Spleen (tissue), 11 donors: ENCODE results near the gene RADIL. TPM values are rescaled to one million over a fixed set of nuclear protein-coding genes. Genes with fewer than 3 reads are reported as not detected.

Source experiments
- DNase-seq: peaks from one replicate; pipeline ENCODE4 v3.0.0-alpha.2; 2020
- H3K27ac ChIP-seq, 8 donors: fragments of 200-600 bp; sonication (generic) in 7 of 8; 1 replicate in 4 of 8; 2 replicates in 4 of 8; pipeline versions ENCODE4 v1.5.0 to v1.8.0; 2016 to 2021; ENCODE audit warnings: inconsistent platforms in 4 of 8, mild to moderate bottlenecking in 4 of 8, moderate library complexity in 1 of 8
- H3K27me3 ChIP-seq, 7 donors: fragments of 200-600 bp; sonication (generic) in 6 of 7; replicated peaks in 1 of 7; 1 replicate in 4 of 7; 2 replicates in 3 of 7; pipeline versions ENCODE4 v1.5.0 to v1.8.0; 2016 to 2021; ENCODE audit warnings: inconsistent platforms in 3 of 7, mild to moderate bottlenecking in 1 of 7
- H3K36me3 ChIP-seq, 6 donors: fragments of 200-600 bp; sonication (generic) in 5 of 6; 1 replicate in 4 of 6; 2 replicates in 2 of 6; pipeline versions ENCODE4 v1.5.0 to v1.8.0; 2016 to 2021; ENCODE audit warnings: inconsistent platforms in 2 of 6
- H3K4me1 ChIP-seq, 6 donors: fragments of 200-600 bp; sonication (generic) in 5 of 6; 1 replicate in 3 of 6; 2 replicates in 3 of 6; pipeline versions ENCODE4 v1.5.0 to v1.8.0; 2016 to 2021; ENCODE audit warnings: inconsistent platforms in 3 of 6
- H3K4me3 ChIP-seq, 8 donors: fragments of 200-600 bp; sonication (generic) in 7 of 8; 1 replicate in 4 of 8; 2 replicates in 4 of 8; pipeline versions ENCODE4 v1.5.0 to v1.8.0; 2016 to 2021; ENCODE audit warnings: inconsistent platforms in 4 of 8, mild to moderate bottlenecking in 4 of 8, moderate library complexity in 2 of 8
- H3K9me3 ChIP-seq, 8 donors: fragments of 200-600 bp; sonication (generic) in 7 of 8; 1 replicate in 4 of 8; 2 replicates in 4 of 8; pipeline versions ENCODE4 v1.5.0 to v1.8.0; 2016 to 2021; ENCODE audit warnings: inconsistent platforms in 4 of 8
- CTCF ChIP-seq, 11 experiments: fragments of 200-600 bp in 7 of 11; fragments of 450-650 bp in 4 of 11; sonication (generic) in 4 of 11; IDR thresholded peaks in 8 of 11; conservative IDR thresholded peaks in 3 of 11; 1 replicate in 7 of 11; 2 replicates in 4 of 11; pipeline versions ENCODE4 v1.4.0 to v1.8.0; 2016 to 2021; ENCODE audit warnings: antibody characterized with exemption in 11 of 11, inconsistent platforms in 4 of 11, mild to moderate bottlenecking in 1 of 11
- POLR2A ChIP-seq, 3 donors: fragments of 450-650 bp; IDR thresholded peaks; one replicate each; pipeline ENCODE4 v1.5.1; 2017; ENCODE audit warnings: antibody characterized with exemption in 3 of 3, mild to moderate bottlenecking in 1 of 3
- POLR2AphosphoS5 ChIP-seq, 3 donors: sonication (generic); formaldehyde crosslinking; IDR thresholded peaks; one replicate each; pipeline ENCODE4 v1.5.1; 2017; ENCODE audit warnings: antibody characterized with exemption in 3 of 3
- WGBS, 5 donors: extraction: QIAGEN DNeasy Blood & Tissue Kit in 3 of 5; methylation state at CpG; one replicate each; pipeline versions ENCODE4 v1.1.5 to v1.1.7; 2013 to 2018; 5-methylcytosine and 5-hydroxymethylcytosine counted together
- intact Hi-C: fragments of 100-400 bp; cut with DNase I; formaldehyde crosslinking; loops from one replicate; pipeline ENCODE4 v1.15.0; 2023; ENCODE audit warnings: low total_unique reads
- polyA plus RNA-seq, 3 donors: library from polyadenylated mRNA; stranded (reverse); fragments of 200-250 nt; gene quantifications; one replicate each; pipeline ENCODE4 v1.2.1, GENCODE V29; 2013
- total RNA-seq, 7 donors: library from RNA; depleted of rRNA in 3 of 7; stranded (reverse); fragments of >200 nt in 3 of 7; fragmentation: NEBNext Ultra II Directional in 4 of 7; extraction: Animal tissue kit (Norgen Biotek cat#: 25700) in 4 of 7; gene quantifications; one replicate each; pipeline versions ENCODE4 v1.1.0 to v1.2.1, GENCODE V29; 2016 to 2021
- donor health status: healthy with polysubstance abuse.
- donor health status: DM: no; HTN: no; CAD: no; lungs with moderate emphysema.
- donor health status: DM: no; HTN: no; CAD: no.
- donor health status: Bipolar disorder and iron deficiency.
- donor health status: healthy.
- donor health status: DM: no; HTN: no; CAD: no.
- donor health status: DM: yes; HTN: yes; CAD: no.

The RADIL gene
- total and polyA plus RNA-seq, 10 donors = 0.24 to 2.8 (median 1.5) TPM

- Histone ChIP-seq H3K27me3 (peaks cover 0 to 44% (median 5%) of the 10 kb centered on the region in 7 donors), H3K4me3 (no peak overlapping the region), H3K9me3 (peaks cover 0 to 19% (median 10%) of the 10 kb centered on the region in 8 donors), H3K27ac (no peak overlapping the region), H3K36me3 (no peaks in the 10 kb centered on the region), H3K4me1 (no peaks in the 10 kb centered on the region)
- intact Hi-C loops = no loop called here
- DNase-seq = no peak
- WGBS, 5 donors = 78 to 85% (median 83%) methylated on average over 14 to 19 of the region's 19 CpGs
- TF ChIP-seq POLR2A (IDR thresholded peaks at IDR 0.05) (no peak), POLR2AphosphoS5 (IDR thresholded peaks at IDR 0.05) (no peak)
Observed at GRCh38 chr7:4919969-4920766, 36.7 kb upstream of the RADIL start.

DNA sequence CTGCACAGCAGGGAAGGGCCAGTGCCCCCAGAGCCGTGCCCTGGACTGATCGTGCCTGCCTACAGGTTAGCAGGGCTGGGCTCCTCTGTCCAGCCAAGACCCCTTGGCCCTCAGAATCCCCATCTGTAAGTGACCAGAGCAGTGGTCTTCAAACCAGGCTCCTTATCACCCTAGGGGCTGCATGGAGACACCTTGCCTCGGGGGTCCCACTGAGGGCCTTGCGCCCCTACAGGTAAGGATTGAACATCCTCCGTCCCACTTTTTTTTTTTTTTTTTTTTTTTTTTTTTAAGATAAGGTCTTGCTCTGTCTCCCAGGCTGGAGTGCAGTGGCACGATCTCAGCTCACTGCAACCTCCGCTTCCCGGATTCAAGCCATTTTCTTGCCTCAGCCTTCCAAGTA lies 32.6 kb upstream of the RADIL start:
- intact Hi-C loops = no loop called here
- Histone ChIP-seq H3K27me3 (peaks cover 0 to 41% (median 5%) of the 10 kb centered on the region in 7 donors), H3K4me1 (no peaks in the 10 kb centered on the region), H3K27ac (no peak overlapping the region), H3K4me3 (no peak overlapping the region), H3K36me3 (no peaks in the 10 kb centered on the region), H3K9me3 (peaks cover 0 to 19% (median 10%) of the 10 kb centered on the region in 8 donors)
- no peak for DNase-seq
- WGBS, 5 donors = 60 to 72% (median 68%) methylated on average over 7 to 8 of the region's 8 CpGs
- TF ChIP-seq CTCF (IDR thresholded peaks at IDR 0.05 in 8 of 11, conservative IDR thresholded peaks at IDR 0.05 in 3 of 11) (no peak), POLR2A (IDR thresholded peaks at IDR 0.05) (no peak), POLR2AphosphoS5 (IDR thresholded peaks at IDR 0.05) (no peak)

DNA sequence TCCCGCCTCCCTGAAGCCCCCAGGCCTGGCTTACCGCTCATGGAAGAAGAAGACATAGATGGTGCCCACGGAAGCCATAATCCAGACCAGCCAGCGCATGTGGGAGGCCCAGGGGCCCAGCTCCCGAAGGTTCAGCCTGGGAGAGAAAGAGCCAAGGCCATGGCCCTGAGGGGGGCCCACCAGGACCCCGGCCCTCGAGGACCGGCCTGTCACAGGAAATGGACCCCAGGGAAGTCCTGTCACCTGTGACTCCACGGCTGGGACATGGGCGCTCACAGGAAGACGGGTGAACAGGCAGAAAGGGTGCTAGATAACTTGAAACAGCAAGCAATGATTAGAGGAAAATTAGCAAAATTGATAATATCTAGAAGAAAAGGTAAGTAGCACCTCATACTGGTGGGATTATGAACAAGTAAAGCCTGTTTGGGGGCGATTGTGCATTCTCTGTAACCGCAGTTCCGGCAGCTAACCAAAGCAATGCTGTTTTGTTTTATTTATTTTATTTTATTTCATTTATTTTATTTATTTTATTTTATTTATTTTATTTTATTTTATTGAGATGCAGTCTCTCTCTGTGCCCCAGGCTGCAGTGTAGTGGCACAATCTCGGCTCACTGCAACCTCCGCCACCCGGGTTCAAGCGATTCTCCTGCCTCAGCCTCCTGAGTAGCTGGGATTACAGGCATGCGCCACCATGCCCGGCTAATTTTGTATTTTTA lies 27.8 kb upstream of the RADIL start:
- H3K36me3 ChIP-seq = no peaks in the 10 kb centered on the region
- H3K27ac ChIP-seq = no peak overlapping the region
- H3K4me1 ChIP-seq = no peaks in the 10 kb centered on the region
- intact Hi-C loops = no loop called here
- H3K4me3 ChIP-seq = no peak overlapping the region
- H3K27me3 ChIP-seq = peaks cover 0 to 18% (median 0%) of the 10 kb centered on the region in 7 donors
- H3K9me3 ChIP-seq = peaks cover 0 to 9% (median 0%) of the 10 kb centered on the region in 8 donors
- no peak for DNase-seq
- TF ChIP-seq POLR2AphosphoS5 (IDR thresholded peaks at IDR 0.05) (no peak), POLR2A (IDR thresholded peaks at IDR 0.05) (no peak), CTCF (IDR thresholded peaks at IDR 0.05 in 8 of 11, conservative IDR thresholded peaks at IDR 0.05 in 3 of 11) (no peak)
- 82 to 84% (median 83%) methylated on average over 17 to 20 of the region's 20 CpGs for WGBS, 5 donors

- DNase-seq = no peak
- Histone ChIP-seq H3K9me3 (peaks cover 0 to 9% (median 0%) of the 10 kb centered on the region in 8 donors), H3K4me3 (no peak overlapping the region), H3K27me3 (peaks cover 0 to 38% (median 0%) of the 10 kb centered on the region in 7 donors), H3K36me3 (no peaks in the 10 kb centered on the region), H3K27ac (no peak overlapping the region), H3K4me1 (no peaks in the 10 kb centered on the region)
- intact Hi-C loops = no loop called here
- no peak for TF ChIP-seq CTCF (IDR thresholded peaks at IDR 0.05 in 8 of 11, conservative IDR thresholded peaks at IDR 0.05 in 3 of 11)
- TF ChIP-seq POLR2A (IDR thresholded peaks at IDR 0.05) = no peak
- no peak for TF ChIP-seq POLR2AphosphoS5 (IDR thresholded peaks at IDR 0.05)
- 71 to 94% (median 90%) methylated on average over 1 of the region's 1 CpG for WGBS, 5 donors
Observed at GRCh38 chr7:4906682-4907081, 23.2 kb upstream of the RADIL start.
